HEK293 (cell line): Measurements from ENCODE around the gene CXCL3.
A peak's percentile ranks its signal among the peaks of the same experiment; 100 is the strongest.

Experiments used
- KLF16 ChIP-seq: fragments of 450-650 bp; formaldehyde crosslinking; IDR thresholded peaks from 2 replicates; pipeline ENCODE4 v1.5.1; 2017; ENCODE audit warnings: missing biosample characterization, missing genetic modification characterization
- SCRT2 ChIP-seq: fragments of 450-650 bp; formaldehyde crosslinking; IDR thresholded peaks from 2 replicates; pipeline ENCODE4 v1.5.1; 2016; ENCODE audit warnings: missing biosample characterization, missing genetic modification characterization
- ZEB2 ChIP-seq: fragments of 450-650 bp; formaldehyde crosslinking; IDR thresholded peaks from 2 replicates; pipeline ENCODE4 v1.5.1; 2016; ENCODE audit warnings: missing biosample characterization, missing genetic modification characterization
- ZNF239 ChIP-seq: fragments of 450-650 bp; formaldehyde crosslinking; IDR thresholded peaks from 2 replicates; pipeline ENCODE4 v1.5.1; 2016; ENCODE audit warnings: missing biosample characterization, missing genetic modification characterization
- ZNF292 ChIP-seq: fragments of 450-650 bp; formaldehyde crosslinking; IDR thresholded peaks from 2 replicates; pipeline ENCODE4 v1.5.1; 2016; ENCODE audit warnings: low read depth, missing biosample characterization, missing genetic modification characterization, borderline replicate concordance
- ZNF548 ChIP-seq: fragments of 450-650 bp; formaldehyde crosslinking; IDR thresholded peaks from 2 replicates; pipeline ENCODE4 v1.5.1; 2016; ENCODE audit warnings: missing biosample characterization, missing genetic modification characterization
- ZNF629 ChIP-seq: fragments of 450-650 bp; formaldehyde crosslinking; IDR thresholded peaks from 2 replicates; pipeline ENCODE4 v1.5.1; 2017; ENCODE audit warnings: missing biosample characterization, missing genetic modification characterization
- ZNF837 ChIP-seq: fragments of 450-650 bp; formaldehyde crosslinking; IDR thresholded peaks from 2 replicates; pipeline ENCODE4 v1.5.1; 2016; ENCODE audit warnings: missing biosample characterization, missing genetic modification characterization
- TF ChIP-seq, protein P1 (sequence below): fragments of 450-650 bp; formaldehyde crosslinking; IDR thresholded peaks from 2 replicates; pipeline ENCODE4 v1.5.1; 2016; ENCODE audit warnings: missing biosample characterization, missing genetic modification characterization, borderline replicate concordance
- TF ChIP-seq, protein P2 (sequence below): fragments of 450-650 bp; formaldehyde crosslinking; IDR thresholded peaks from 2 replicates; pipeline ENCODE4; 2016; ENCODE audit warnings: missing biosample characterization, missing genetic modification characterization
- TF ChIP-seq, protein P3 (sequence below): fragments of 450-650 bp; formaldehyde crosslinking; IDR thresholded peaks from 2 replicates; pipeline ENCODE4 v1.5.1; 2016; ENCODE audit warnings: missing biosample characterization, missing genetic modification characterization, low read depth
- TF ChIP-seq, protein P4 (sequence below): fragments of 450-650 bp; formaldehyde crosslinking; IDR thresholded peaks from 2 replicates; pipeline ENCODE4 v1.5.1; 2016; ENCODE audit warnings: missing biosample characterization, missing genetic modification characterization
- TF ChIP-seq, protein P5 (sequence below): IDR thresholded peaks from 2 replicates; pipeline ENCODE4 v1.6.1; 2011; ENCODE audit warnings: mild to moderate bottlenecking, low read depth, low read length, borderline replicate concordance
- TF ChIP-seq, protein P6 (sequence below): fragments of 450-650 bp; formaldehyde crosslinking; IDR thresholded peaks from 2 replicates; pipeline ENCODE4 v1.5.1; 2016; ENCODE audit warnings: missing biosample characterization, missing genetic modification characterization
- TF ChIP-seq, protein P7 (sequence below): fragments of 450-650 bp; formaldehyde crosslinking; IDR thresholded peaks from 2 replicates; pipeline ENCODE4 v1.5.1; 2017; ENCODE audit warnings: missing biosample characterization, missing genetic modification characterization
- TF ChIP-seq, protein P8 (sequence below): fragments of 450-650 bp; formaldehyde crosslinking; IDR thresholded peaks from 2 replicates; pipeline ENCODE4 v1.5.1; 2016; ENCODE audit warnings: missing biosample characterization, missing genetic modification characterization
- TF ChIP-seq, protein P9 (sequence below): fragments of 450-650 bp; formaldehyde crosslinking; IDR thresholded peaks from 2 replicates; pipeline ENCODE4 v1.5.1; 2016; ENCODE audit warnings: missing biosample characterization, missing genetic modification characterization
- TF ChIP-seq, protein P10 (sequence below): fragments of 450-650 bp; formaldehyde crosslinking; IDR thresholded peaks from 2 replicates; pipeline ENCODE4 v1.5.1; 2016; ENCODE audit warnings: missing biosample characterization, missing genetic modification characterization

CXCL3 gene

DNA sequence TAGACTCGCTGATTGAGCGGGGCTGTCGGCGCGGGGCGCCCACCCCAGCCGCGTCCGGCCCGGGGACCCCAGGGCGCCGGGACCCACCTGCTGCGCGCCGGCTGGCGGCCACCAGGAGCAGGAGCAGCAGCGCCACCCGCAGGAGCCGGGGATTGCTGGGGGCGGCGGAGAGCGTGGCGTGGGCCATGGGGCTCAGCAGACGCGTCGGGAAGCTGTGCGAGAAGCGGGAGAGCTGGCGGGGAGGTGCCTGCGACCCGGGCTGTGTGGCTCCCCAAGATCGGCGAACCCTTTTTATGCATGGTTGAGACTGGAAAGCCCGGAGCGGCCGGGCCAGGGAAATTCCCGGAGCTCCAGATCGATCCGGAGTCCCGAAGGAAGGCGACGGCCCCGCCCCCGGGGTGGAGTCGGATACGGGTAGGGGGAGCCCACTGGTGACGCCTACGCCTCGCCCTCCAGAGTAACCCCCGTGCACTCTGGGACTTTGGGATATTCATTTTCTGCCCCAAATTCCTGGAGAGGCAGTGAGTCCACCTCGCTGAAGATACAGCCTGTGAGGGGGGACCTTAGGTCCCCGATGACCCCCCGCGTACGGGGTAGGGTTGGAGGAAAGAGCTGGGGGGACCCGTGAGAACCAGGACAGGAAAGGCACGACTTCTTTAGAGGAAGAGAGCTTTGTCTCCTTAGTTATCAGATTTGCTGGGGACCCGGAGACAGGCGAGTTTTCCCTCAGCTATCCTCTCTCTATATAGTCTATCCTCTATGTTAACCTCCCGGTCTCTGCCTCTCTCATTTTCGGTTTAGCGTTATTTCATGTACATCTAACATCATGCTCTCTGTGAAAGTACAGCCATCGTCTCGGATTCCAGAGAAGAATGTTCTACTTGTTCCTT lies at the start of gene CXCL3 (continued):
- TF ChIP-seq, protein P1, sequence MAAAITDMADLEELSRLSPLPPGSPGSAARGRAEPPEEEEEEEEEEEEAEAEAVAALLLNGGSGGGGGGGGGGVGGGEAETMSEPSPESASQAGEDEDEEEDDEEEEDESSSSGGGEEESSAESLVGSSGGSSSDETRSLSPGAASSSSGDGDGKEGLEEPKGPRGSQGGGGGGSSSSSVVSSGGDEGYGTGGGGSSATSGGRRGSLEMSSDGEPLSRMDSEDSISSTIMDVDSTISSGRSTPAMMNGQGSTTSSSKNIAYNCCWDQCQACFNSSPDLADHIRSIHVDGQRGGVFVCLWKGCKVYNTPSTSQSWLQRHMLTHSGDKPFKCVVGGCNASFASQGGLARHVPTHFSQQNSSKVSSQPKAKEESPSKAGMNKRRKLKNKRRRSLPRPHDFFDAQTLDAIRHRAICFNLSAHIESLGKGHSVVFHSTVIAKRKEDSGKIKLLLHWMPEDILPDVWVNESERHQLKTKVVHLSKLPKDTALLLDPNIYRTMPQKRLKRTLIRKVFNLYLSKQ = no peak
- TF ChIP-seq, protein P2, sequence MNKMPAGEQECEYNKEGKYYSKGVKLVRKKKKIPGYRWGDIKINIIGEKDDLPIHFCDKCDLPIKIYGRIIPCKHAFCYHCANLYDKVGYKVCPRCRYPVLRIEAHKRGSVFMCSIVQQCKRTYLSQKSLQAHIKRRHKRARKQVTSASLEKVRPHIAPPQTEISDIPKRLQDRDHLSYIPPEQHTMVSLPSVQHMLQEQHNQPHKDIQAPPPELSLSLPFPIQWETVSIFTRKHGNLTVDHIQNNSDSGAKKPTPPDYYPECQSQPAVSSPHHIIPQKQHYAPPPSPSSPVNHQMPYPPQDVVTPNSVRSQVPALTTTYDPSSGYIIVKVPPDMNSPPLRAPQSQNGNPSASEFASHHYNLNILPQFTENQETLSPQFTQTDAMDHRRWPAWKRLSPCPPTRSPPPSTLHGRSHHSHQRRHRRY = no peak
- TF ChIP-seq, protein P3, sequence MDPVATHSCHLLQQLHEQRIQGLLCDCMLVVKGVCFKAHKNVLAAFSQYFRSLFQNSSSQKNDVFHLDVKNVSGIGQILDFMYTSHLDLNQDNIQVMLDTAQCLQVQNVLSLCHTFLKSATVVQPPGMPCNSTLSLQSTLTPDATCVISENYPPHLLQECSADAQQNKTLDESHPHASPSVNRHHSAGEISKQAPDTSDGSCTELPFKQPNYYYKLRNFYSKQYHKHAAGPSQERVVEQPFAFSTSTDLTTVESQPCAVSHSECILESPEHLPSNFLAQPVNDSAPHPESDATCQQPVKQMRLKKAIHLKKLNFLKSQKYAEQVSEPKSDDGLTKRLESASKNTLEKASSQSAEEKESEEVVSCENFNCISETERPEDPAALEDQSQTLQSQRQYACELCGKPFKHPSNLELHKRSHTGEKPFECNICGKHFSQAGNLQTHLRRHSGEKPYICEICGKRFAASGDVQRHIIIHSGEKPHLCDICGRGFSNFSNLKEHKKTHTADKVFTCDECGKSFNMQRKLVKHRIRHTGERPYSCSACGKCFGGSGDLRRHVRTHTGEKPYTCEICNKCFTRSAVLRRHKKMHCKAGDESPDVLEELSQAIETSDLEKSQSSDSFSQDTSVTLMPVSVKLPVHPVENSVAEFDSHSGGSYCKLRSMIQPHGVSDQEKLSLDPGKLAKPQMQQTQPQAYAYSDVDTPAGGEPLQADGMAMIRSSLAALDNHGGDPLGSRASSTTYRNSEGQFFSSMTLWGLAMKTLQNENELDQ (tag by site-specific recombination) = no peak
- TF ChIP-seq ZNF629 (tag by site-specific recombination) = peak; percentile 66
- TF ChIP-seq, protein P4, sequence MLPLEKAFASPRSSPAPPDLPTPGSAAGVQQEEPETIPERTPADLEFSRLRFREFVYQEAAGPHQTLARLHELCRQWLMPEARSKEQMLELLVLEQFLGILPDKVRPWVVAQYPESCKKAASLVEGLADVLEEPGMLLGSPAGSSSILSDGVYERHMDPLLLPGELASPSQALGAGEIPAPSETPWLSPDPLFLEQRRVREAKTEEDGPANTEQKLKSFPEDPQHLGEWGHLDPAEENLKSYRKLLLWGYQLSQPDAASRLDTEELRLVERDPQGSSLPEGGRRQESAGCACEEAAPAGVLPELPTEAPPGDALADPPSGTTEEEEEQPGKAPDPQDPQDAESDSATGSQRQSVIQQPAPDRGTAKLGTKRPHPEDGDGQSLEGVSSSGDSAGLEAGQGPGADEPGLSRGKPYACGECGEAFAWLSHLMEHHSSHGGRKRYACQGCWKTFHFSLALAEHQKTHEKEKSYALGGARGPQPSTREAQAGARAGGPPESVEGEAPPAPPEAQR (tag by site-specific recombination) = no peak
- no peak for TF ChIP-seq ZNF837 (tag by site-specific recombination)
- TF ChIP-seq, protein P5, sequence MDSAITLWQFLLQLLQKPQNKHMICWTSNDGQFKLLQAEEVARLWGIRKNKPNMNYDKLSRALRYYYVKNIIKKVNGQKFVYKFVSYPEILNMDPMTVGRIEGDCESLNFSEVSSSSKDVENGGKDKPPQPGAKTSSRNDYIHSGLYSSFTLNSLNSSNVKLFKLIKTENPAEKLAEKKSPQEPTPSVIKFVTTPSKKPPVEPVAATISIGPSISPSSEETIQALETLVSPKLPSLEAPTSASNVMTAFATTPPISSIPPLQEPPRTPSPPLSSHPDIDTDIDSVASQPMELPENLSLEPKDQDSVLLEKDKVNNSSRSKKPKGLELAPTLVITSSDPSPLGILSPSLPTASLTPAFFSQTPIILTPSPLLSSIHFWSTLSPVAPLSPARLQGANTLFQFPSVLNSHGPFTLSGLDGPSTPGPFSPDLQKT = no peak
- no peak for TF ChIP-seq ZNF239 (tag by site-specific recombination)
- TF ChIP-seq, protein P6, sequence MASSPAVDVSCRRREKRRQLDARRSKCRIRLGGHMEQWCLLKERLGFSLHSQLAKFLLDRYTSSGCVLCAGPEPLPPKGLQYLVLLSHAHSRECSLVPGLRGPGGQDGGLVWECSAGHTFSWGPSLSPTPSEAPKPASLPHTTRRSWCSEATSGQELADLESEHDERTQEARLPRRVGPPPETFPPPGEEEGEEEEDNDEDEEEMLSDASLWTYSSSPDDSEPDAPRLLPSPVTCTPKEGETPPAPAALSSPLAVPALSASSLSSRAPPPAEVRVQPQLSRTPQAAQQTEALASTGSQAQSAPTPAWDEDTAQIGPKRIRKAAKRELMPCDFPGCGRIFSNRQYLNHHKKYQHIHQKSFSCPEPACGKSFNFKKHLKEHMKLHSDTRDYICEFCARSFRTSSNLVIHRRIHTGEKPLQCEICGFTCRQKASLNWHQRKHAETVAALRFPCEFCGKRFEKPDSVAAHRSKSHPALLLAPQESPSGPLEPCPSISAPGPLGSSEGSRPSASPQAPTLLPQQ = peak; percentile 65
- TF ChIP-seq ZEB2 (tag by site-specific recombination) = 0 out of 2 replicates have a peak, but pooled peaks have one; percentile 49
- peak; percentile 71 for TF ChIP-seq SCRT2
- TF ChIP-seq, protein P7, sequence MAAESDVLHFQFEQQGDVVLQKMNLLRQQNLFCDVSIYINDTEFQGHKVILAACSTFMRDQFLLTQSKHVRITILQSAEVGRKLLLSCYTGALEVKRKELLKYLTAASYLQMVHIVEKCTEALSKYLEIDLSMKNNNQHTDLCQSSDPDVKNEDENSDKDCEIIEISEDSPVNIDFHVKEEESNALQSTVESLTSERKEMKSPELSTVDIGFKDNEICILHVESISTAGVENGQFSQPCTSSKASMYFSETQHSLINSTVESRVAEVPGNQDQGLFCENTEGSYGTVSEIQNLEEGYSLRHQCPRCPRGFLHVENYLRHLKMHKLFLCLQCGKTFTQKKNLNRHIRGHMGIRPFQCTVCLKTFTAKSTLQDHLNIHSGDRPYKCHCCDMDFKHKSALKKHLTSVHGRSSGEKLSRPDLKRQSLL (tag by site-specific recombination) = no peak
- TF ChIP-seq KLF16 (tag by site-specific recombination) = peak; percentile 40; the same call in 1 of the 2 replicates
- TF ChIP-seq, protein P8, sequence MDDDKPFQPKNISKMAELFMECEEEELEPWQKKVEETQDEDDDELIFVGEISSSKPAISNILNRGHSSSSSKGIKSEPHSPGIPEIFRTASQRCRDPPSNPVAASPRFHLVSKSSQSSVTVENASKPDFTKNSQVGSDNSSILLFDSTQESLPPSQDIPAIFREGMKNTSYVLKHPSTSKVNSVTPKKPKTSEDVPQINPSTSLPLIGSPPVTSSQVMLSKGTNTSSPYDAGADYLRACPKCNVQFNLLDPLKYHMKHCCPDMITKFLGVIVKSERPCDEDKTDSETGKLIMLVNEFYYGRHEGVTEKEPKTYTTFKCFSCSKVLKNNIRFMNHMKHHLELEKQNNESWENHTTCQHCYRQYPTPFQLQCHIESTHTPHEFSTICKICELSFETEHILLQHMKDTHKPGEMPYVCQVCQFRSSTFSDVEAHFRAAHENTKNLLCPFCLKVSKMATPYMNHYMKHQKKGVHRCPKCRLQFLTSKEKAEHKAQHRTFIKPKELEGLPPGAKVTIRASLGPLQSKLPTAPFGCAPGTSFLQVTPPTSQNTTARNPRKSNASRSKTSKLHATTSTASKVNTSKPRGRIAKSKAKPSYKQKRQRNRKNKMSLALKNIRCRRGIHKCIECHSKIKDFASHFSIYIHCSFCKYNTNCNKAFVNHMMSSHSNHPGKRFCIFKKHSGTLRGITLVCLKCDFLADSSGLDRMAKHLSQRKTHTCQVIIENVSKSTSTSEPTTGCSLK = no peak
- no peak for TF ChIP-seq ZNF548 (tag by site-specific recombination)
- TF ChIP-seq, protein P9, sequence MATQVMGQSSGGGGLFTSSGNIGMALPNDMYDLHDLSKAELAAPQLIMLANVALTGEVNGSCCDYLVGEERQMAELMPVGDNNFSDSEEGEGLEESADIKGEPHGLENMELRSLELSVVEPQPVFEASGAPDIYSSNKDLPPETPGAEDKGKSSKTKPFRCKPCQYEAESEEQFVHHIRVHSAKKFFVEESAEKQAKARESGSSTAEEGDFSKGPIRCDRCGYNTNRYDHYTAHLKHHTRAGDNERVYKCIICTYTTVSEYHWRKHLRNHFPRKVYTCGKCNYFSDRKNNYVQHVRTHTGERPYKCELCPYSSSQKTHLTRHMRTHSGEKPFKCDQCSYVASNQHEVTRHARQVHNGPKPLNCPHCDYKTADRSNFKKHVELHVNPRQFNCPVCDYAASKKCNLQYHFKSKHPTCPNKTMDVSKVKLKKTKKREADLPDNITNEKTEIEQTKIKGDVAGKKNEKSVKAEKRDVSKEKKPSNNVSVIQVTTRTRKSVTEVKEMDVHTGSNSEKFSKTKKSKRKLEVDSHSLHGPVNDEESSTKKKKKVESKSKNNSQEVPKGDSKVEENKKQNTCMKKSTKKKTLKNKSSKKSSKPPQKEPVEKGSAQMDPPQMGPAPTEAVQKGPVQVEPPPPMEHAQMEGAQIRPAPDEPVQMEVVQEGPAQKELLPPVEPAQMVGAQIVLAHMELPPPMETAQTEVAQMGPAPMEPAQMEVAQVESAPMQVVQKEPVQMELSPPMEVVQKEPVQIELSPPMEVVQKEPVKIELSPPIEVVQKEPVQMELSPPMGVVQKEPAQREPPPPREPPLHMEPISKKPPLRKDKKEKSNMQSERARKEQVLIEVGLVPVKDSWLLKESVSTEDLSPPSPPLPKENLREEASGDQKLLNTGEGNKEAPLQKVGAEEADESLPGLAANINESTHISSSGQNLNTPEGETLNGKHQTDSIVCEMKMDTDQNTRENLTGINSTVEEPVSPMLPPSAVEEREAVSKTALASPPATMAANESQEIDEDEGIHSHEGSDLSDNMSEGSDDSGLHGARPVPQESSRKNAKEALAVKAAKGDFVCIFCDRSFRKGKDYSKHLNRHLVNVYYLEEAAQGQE (tag by site-specific recombination) = no peak
- TF ChIP-seq, protein P10, sequence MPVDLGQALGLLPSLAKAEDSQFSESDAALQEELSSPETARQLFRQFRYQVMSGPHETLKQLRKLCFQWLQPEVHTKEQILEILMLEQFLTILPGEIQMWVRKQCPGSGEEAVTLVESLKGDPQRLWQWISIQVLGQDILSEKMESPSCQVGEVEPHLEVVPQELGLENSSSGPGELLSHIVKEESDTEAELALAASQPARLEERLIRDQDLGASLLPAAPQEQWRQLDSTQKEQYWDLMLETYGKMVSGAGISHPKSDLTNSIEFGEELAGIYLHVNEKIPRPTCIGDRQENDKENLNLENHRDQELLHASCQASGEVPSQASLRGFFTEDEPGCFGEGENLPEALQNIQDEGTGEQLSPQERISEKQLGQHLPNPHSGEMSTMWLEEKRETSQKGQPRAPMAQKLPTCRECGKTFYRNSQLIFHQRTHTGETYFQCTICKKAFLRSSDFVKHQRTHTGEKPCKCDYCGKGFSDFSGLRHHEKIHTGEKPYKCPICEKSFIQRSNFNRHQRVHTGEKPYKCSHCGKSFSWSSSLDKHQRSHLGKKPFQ = no peak
- no peak for TF ChIP-seq ZNF292 (tag by site-specific recombination)
